ENCODE data around the gene GRAMD1B.

GRAMD1B gene

DNA sequence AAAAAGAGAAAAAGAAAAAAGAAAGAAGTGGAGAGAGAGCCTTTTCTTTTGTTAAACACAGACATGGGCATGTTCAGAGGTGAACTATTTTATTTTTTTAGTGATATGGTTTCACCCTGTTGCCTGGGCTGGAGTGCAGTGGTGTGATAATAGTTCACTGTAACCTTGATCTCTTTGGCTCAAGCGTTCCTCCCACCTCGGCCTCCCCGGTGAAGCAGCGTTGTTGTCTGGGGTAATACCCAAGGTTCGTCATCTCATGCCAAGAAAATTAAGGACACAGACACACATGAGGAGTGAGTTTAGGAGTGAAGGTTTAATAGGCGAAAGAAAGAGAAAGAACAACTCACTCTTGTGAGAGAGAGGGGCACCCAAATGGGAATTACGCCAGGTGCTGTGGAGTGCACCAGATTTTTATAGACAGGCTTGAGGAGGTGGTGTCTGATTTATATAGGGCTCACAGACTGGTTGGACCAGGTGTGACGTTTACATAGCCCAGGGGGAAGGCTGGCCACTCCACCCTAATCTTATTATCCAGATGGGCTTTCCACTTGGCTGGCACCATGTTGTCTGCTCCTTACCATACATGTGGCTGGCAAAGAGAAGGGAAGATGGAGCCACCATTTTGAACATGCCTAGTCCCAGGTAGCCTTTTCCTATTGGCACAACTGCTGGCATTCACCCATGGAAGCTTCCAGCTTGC is 42.3 kb downstream of the GRAMD1B start:
- no peak for DNase-seq (ENCODE audit: low read depth, low spot score)
- TF ChIP-seq, protein P1, sequence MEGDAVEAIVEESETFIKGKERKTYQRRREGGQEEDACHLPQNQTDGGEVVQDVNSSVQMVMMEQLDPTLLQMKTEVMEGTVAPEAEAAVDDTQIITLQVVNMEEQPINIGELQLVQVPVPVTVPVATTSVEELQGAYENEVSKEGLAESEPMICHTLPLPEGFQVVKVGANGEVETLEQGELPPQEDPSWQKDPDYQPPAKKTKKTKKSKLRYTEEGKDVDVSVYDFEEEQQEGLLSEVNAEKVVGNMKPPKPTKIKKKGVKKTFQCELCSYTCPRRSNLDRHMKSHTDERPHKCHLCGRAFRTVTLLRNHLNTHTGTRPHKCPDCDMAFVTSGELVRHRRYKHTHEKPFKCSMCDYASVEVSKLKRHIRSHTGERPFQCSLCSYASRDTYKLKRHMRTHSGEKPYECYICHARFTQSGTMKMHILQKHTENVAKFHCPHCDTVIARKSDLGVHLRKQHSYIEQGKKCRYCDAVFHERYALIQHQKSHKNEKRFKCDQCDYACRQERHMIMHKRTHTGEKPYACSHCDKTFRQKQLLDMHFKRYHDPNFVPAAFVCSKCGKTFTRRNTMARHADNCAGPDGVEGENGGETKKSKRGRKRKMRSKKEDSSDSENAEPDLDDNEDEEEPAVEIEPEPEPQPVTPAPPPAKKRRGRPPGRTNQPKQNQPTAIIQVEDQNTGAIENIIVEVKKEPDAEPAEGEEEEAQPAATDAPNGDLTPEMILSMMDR (IDR thresholded peaks at IDR 0.05; ENCODE audit: low read depth, low read length), result no peak
- no peak overlapping the region for H3K4me3 ChIP-seq (ENCODE audit: low read depth, low read length)
- in situ Hi-C loops (cut with HindIII; ENCODE audit: low sequenced_read_pairs), result no loop called here

DNA sequence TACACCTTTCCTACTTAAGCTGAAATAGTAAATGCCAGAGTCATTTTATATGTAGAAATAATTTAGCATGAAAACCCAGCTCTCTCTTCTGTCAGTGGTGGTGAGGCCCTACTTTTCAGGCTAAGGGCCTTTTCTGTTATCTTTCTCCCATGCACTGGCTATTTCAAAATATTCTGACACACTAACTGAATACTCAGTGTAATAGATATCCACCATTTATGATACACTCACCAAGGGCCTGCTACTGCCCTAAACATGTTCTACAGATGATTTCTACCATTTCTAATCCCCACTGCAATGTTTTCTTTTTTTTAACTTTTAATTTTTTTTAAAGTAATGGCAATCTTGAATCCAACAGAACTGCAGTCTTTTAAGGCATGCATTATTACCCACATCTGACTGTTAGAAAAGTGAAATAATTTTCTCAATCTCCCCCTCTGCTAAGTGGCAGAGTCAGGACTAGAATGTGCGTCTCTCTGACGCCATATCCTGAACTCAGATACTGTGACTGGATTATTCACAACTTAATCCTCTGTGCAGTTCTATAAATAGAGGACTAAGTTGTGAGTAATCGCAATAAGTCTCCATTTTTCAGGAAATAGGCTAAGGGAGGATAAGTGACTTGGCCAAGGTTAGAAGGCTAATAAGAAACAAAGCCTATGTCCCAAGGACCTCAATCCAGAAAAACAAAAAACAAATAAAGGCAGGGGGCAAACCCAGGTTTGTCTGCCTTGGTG is 44.0 kb downstream of the GRAMD1B start:
- peak; percentile 93 for DNase-seq (ENCODE audit: low read depth, low spot score)
- TF ChIP-seq, protein P1 (IDR thresholded peaks at IDR 0.05; ENCODE audit: low read depth, low read length), result no peak
- in situ Hi-C loops (cut with HindIII; ENCODE audit: low sequenced_read_pairs), result no loop called here
- H3K4me3 ChIP-seq (ENCODE audit: low read depth, low read length), result no peak overlapping the region

DNA sequence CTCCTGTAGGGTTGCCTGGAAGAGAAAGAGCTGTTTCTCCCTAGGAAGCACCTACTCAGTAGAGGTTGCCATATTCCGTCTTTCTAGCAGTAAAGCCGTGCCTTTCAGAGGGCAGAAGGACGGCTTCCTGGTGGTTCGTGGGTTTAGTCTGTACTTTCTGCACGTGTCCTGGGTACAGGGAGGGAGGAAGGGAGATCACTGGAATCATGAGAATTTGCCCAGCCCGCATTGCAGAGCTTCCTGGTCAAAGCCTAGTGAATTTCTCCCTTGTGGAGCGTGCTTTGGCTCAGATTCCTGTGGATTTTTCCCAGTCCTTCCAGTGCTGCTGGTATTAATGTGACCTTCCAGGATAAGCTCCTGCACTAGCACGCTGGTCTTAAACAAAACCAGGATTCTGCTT is 44.9 kb downstream of the GRAMD1B start:
- peak; percentile 52 for DNase-seq (ENCODE audit: low read depth, low spot score)
- TF ChIP-seq, protein P1 (IDR thresholded peaks at IDR 0.05; ENCODE audit: low read depth, low read length), result no peak
- in situ Hi-C loops (cut with HindIII; ENCODE audit: low sequenced_read_pairs), result no loop called here
- H3K4me3 ChIP-seq (ENCODE audit: low read depth, low read length), result no peak overlapping the region

DNA sequence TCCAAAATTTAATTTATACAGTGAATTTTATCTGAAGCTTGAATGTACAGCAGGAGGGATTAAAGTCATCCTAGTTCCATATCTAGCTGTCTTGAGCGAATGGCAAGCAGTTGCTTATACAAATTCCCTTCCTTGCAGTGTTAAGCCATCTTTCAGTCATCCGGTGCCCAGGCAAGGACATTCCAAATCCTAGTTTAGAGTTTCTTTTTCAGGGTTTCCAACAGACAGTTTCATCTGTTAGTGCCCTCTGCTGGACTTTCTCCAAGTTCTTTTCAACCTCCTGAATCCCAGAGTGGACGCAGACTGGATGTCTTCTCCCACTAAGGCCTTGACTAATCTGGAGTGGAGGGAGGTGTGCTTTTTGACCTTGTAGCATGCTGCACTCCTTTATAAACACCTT is 45.4 kb downstream of the GRAMD1B start:
- H3K4me3 ChIP-seq (ENCODE audit: low read depth, low read length), result no peak overlapping the region
- peak; percentile 66 for DNase-seq (ENCODE audit: low read depth, low spot score)
- in situ Hi-C loops (cut with HindIII; ENCODE audit: low sequenced_read_pairs), result no loop called here
- TF ChIP-seq, protein P1 (IDR thresholded peaks at IDR 0.05; ENCODE audit: low read depth, low read length), result peak; percentile 31

DNA sequence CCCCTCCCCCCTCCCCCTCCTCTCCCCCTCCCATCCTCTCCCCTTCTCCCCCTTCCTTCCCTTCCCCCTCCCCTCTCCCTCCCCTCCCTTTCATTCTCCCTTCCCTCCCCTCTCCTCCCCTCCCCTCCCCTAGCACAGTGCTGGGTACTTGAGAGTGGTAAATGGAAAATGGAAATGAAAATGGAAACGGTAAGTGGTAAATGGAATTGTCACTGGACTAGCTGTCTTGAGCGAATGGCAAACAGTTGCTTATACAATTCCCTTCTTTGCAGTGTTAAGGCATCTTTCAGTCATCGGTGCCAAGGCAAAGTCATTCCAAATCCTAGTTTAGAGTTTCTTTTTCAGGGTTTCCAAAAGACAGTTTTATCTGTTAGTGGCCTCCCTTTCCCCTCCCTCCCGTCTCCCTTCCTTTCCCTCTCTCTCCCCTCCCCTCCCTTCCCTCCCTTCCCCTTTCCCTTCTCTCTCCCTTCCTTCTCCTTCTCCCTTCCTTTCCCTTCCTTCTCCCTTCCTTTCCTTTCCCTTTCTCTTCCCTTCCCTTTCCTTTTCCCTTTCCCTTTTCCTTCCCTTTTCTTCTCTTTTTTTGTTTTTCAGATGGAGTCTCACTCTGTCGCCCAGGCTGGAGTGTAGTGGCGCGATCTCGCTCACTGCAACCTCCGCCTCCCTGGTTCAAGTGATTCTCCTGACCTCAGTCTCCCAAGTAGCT is 47.3 kb downstream of the GRAMD1B start:
- no peak overlapping the region for H3K4me3 ChIP-seq (ENCODE audit: low read depth, low read length)
- DNase-seq (ENCODE audit: low read depth, low spot score), result no peak
- in situ Hi-C loops (cut with HindIII; ENCODE audit: low sequenced_read_pairs), result no loop called here
- TF ChIP-seq, protein P1 (IDR thresholded peaks at IDR 0.05; ENCODE audit: low read depth, low read length), result no peak

DNA sequence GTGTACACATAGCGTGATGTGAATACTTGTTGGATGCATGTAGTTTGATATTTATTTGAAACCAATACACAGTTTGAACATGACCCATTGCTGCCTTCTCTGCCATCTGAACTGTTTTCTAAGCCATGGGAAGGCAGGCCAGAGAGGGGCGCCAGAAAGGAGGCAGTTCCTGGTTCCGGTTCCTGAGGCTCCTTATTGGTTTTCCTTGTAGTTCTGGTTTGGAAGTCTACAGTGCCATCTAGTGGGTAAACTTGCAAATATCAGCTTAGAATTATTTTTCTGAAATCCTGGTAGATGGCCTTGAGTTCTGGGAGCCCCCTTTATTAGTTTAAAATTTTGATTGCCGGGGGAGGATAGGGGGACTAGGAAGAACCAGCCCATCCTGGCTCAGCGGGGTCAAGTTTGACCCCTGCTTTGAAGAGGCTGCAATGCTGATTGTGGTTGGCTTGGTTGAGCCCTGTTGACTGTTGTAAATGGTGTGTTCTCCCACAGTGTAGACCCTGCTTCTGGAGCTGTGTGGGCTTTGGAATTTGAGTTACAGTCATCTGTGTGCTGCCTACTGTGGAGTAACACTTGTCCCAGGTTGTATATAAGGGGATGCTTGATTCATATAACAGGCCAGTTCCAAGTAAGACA is 48.4 kb downstream of the GRAMD1B start:
- in situ Hi-C loops (cut with HindIII; ENCODE audit: low sequenced_read_pairs), result no loop called here
- TF ChIP-seq, protein P1 (IDR thresholded peaks at IDR 0.05; ENCODE audit: low read depth, low read length), result peak; percentile 67
- peak; percentile 83 for DNase-seq (ENCODE audit: low read depth, low spot score)
- no peak overlapping the region for H3K4me3 ChIP-seq (ENCODE audit: low read depth, low read length)
